WERI-Rb-1 (cell line): ENCODE results near the gene MSMB.
"Not testable (repeated sequence)": the region's sequence is repeated elsewhere in the genome, so short reads cannot be mapped to it uniquely, and the experiment has no call there.

Source experiments
- DNase-seq: peaks from one replicate; pipeline ENCODE4 v3.0.0-alpha.2; 2020
- H3K27ac ChIP-seq: fragments of 250-450 bp; sonication (Bioruptor Pico); 2 replicates; pipeline ENCODE4 v1.5.1; 2020; ENCODE audit warnings: mild to moderate bottlenecking, moderate library complexity
- H3K27me3 ChIP-seq: fragments of 250-450 bp; sonication (Bioruptor Pico); 2 replicates; pipeline ENCODE4 v1.5.1; 2021; ENCODE audit warnings: mild to moderate bottlenecking, low read depth, moderate library complexity; ENCODE audit not compliant: insufficient read depth, severe bottlenecking
- H3K36me3 ChIP-seq: fragments of 250-450 bp; sonication (Bioruptor Pico); 2 replicates; pipeline ENCODE4 v1.5.1; 2020; ENCODE audit warnings: mild to moderate bottlenecking, moderate library complexity
- H3K4me3 ChIP-seq: 2 replicates; pipeline ENCODE4 v1.5.1; 2011; ENCODE audit warnings: low read depth, mild to moderate bottlenecking, control low read depth, low read length
- H3K9me3 ChIP-seq: fragments of 250-450 bp; sonication (Bioruptor Pico); 2 replicates; pipeline ENCODE4 v1.5.1; 2021; ENCODE audit warnings: mild to moderate bottlenecking, moderate library complexity; ENCODE audit not compliant: severe bottlenecking
- TF ChIP-seq, protein P1 (sequence below): IDR thresholded peaks from 2 replicates; pipeline ENCODE4 v1.5.1; 2011; ENCODE audit warnings: low read depth, mild to moderate bottlenecking, control low read depth, inconsistent platforms, low read length

Gene MSMB

DNA sequence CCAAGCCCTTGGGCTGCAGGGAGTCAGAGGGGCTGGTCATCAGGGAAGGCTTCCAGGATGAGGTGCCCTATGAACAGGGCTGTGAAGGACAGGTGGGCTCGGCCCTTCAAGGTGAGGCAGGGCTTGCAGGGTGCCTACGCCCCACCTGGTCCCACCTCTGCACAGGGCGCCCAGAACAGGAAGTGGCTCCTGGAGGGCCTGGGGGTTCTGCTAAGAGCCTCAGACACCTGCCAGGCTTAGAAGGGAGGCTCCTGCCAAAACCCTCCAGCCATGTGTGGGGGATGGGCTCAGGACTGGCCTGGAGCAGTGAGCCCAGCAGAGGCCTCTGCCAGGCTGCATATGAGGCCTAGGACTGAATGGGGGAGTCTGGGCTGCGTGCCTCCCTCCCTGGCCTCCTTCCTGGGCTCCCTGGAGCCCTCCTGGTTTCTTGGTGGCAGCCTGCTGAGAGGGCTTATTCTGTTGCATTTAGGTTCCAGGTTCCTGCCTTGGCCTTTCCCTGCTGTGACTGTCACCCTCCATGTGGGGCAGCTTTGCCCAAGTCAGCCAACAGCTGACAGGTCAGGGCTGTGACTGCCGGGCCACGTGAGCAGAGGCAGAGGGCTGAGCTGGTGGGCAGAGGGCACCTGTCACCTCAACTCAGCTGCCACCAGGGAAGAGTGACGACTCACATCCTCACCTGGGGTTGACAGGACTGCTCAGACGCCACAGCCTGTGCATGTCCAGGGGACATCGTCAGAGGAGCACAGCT, 45.2 kb upstream of the MSMB start:
- TF ChIP-seq, protein P1, sequence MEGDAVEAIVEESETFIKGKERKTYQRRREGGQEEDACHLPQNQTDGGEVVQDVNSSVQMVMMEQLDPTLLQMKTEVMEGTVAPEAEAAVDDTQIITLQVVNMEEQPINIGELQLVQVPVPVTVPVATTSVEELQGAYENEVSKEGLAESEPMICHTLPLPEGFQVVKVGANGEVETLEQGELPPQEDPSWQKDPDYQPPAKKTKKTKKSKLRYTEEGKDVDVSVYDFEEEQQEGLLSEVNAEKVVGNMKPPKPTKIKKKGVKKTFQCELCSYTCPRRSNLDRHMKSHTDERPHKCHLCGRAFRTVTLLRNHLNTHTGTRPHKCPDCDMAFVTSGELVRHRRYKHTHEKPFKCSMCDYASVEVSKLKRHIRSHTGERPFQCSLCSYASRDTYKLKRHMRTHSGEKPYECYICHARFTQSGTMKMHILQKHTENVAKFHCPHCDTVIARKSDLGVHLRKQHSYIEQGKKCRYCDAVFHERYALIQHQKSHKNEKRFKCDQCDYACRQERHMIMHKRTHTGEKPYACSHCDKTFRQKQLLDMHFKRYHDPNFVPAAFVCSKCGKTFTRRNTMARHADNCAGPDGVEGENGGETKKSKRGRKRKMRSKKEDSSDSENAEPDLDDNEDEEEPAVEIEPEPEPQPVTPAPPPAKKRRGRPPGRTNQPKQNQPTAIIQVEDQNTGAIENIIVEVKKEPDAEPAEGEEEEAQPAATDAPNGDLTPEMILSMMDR = no peak
- no peaks in the 10 kb centered on the region for H3K27me3 ChIP-seq
- no peak for DNase-seq
- no peak overlapping the region for H3K4me3 ChIP-seq
- no peaks in the 10 kb centered on the region for H3K36me3 ChIP-seq
- no peaks in the 10 kb centered on the region for H3K9me3 ChIP-seq
- H3K27ac ChIP-seq = no peak overlapping the region

DNA sequence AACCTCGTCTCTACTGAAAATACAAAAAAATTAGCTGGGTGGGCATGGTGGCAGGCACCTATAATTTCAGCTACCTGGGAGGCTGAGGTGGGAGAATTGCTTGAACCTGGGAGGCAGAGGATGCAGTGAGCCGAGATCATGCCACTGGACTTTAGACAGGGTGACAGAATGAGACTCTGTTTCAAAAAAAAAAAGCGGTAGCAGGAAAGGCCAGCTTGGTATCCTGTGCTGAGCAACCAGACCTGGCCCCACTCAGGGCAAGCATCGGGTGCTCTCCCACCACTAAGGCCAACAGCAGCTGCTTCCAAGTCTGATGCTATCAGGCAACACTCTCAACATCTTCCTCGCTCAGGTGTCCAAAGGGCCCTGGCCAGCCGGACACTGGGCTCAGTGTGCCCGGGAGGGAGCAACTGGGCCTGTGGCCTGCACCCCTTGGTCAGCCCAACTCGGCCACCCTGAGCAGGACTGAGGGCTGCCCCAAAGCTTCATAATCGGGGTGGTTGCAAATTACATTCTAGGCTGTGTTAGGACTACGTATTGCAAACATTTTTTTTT, 44.3 kb upstream of the MSMB start:
- no peaks in the 10 kb centered on the region for H3K9me3 ChIP-seq
- TF ChIP-seq, protein P1 = no peak
- no peak for DNase-seq
- H3K36me3 ChIP-seq = no peaks in the 10 kb centered on the region
- no peak overlapping the region for H3K27ac ChIP-seq
- no peak overlapping the region for H3K4me3 ChIP-seq
- H3K27me3 ChIP-seq = no peaks in the 10 kb centered on the region

DNA sequence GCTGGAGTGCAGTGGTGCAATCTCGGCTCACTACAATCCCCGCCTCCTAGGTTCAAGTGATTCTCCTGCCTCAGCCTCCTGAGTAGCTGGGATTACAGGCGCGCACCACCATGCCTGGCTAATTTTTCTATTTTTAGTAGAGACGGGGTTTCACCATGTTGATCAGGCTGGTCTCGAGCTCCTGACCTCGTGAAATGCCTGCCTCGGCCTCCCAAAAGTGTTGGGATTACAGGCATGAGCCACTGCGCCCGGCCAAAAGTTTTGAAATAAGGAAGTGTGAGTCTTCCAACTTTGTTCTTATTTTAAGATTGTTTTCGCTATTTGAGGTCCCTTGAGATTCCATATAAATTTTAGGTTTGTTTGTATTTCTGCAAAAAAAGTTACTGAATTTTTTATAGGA, 41.3 kb upstream of the MSMB start:
- not testable (repeated sequence) for H3K9me3 ChIP-seq, H3K27ac ChIP-seq, H3K4me3 ChIP-seq, H3K27me3 ChIP-seq, H3K36me3 ChIP-seq, DNase-seq

DNA sequence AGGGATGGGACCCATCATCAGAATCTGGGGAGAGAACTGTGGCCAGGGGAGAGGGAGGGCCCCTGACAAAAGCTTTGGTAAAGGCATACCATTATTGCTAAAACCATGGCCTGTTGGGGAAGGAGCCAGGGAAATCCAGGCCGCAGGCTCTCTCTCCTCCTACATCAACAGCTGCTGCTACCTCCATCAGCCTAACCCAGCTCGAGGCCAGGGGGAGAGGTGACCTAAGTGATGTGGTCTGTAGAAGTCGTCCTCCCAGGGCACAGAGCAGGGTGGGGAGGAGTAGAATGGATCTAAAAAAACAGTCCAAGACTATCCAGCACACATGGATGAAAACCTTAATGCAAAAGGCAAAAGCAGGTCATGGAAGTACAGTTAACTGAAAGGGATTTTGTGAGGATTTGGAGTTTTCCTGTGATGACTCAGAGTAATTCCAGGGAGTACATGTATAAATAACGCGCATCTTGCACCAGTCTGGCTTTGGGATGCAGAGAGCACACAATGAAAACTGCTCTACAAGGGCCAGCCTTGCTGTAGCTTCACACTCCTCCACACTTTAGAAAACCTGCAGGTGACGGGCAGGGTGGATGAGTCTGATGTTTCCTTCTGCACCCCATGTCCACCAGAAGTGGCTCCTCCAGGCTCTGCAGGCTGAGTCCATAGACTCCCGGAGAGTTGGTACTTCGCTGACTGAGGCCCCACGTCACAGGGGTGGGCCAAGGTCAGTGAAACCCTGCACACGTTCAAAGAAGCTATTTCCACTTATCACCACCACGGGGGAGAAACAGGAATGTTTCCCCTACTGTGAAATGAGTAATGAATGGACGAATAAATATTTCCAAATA, 38.5 kb upstream of the MSMB start:
- DNase-seq = no peak
- TF ChIP-seq, protein P1 = no peak
- Histone ChIP-seq H3K36me3 (no peaks in the 10 kb centered on the region), H3K9me3 (no peaks in the 10 kb centered on the region), H3K27ac (no peak overlapping the region), H3K4me3 (no peak overlapping the region), H3K27me3 (no peaks in the 10 kb centered on the region)

DNA sequence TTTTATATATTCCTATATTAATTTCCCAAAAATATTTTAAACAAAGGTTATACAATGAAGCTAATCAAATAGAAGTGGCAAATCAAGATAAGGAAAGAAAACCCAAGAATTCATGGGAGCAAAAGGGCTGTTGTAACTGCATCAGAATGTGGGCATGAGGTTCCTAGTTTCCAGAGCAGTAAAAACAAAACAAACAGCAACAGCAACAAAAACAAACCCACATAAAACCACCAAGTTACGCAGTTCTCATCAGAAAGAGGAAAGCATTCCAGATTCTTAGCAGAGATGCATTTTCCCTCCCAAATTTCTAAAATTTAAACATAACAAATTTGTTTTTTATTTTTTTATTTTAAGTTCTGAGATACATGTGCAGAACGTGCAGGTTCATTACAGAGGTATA, 34.8 kb upstream of the MSMB start:
- no peak overlapping the region for H3K27ac ChIP-seq
- H3K27me3 ChIP-seq = no peaks in the 10 kb centered on the region
- no peak overlapping the region for H3K4me3 ChIP-seq
- H3K9me3 ChIP-seq = no peaks in the 10 kb centered on the region
- TF ChIP-seq, protein P1 = no peak
- H3K36me3 ChIP-seq = no peaks in the 10 kb centered on the region
- no peak for DNase-seq
